Loucy (cell line): ENCODE results near the gene SCTR.

Experiments
- EZH2phosphoT487 ChIP-seq: fragments of 200-600 bp; IDR thresholded peaks from 2 replicates; pipeline ENCODE4 v1.6.1; 2018; ENCODE audit warnings: antibody characterized with exemption, mild to moderate bottlenecking, moderate library complexity, borderline replicate concordance
- TF ChIP-seq, protein P1 (sequence below): fragments of 200-600 bp; sonication (generic); conservative IDR thresholded peaks from 2 replicates; pipeline ENCODE4 v1.5.1; 2014; ENCODE audit warnings: mild to moderate bottlenecking, antibody characterized with exemption, low read length

- TF ChIP-seq, protein P1, sequence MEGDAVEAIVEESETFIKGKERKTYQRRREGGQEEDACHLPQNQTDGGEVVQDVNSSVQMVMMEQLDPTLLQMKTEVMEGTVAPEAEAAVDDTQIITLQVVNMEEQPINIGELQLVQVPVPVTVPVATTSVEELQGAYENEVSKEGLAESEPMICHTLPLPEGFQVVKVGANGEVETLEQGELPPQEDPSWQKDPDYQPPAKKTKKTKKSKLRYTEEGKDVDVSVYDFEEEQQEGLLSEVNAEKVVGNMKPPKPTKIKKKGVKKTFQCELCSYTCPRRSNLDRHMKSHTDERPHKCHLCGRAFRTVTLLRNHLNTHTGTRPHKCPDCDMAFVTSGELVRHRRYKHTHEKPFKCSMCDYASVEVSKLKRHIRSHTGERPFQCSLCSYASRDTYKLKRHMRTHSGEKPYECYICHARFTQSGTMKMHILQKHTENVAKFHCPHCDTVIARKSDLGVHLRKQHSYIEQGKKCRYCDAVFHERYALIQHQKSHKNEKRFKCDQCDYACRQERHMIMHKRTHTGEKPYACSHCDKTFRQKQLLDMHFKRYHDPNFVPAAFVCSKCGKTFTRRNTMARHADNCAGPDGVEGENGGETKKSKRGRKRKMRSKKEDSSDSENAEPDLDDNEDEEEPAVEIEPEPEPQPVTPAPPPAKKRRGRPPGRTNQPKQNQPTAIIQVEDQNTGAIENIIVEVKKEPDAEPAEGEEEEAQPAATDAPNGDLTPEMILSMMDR = no peak
- TF ChIP-seq EZH2phosphoT487 = no peak
These were observed 97.4 kb downstream of the SCTR start for GRCh38 chr2:119426801-119427395.
